NCI-H1092 (cell line): ENCODE data around the gene FAM53B.

Experiments
- DNase-seq: peaks from one replicate; lab custom pipeline; 2025; lab: John Stamatoyannopoulos, UW

The FAM53B gene

GRCh38 chr10:124696446-124697392, 47.5 kb downstream of the FAM53B start:
- no peak for DNase-seq

- no peak for DNase-seq
Observed at GRCh38 chr10:124695259-124695658, 48.9 kb downstream of the FAM53B start.

- DNase-seq: no peak
Observed at GRCh38 chr10:124694481-124695220, 49.5 kb downstream of the FAM53B start.

GRCh38 chr10:124693801-124694416, 50.3 kb downstream of the FAM53B start:
- peak; percentile 48 for DNase-seq

- DNase-seq: peak; percentile 82
Observed at GRCh38 chr10:124693396-124693795, 50.8 kb downstream of the FAM53B start.

GRCh38 chr10:124692100-124692446, 52.1 kb downstream of the FAM53B start:
- no peak for DNase-seq

- DNase-seq: no peak
Observed at GRCh38 chr10:124691421-124692099, 52.6 kb downstream of the FAM53B start.

- no peak for DNase-seq
Observed at GRCh38 chr10:124691002-124691401, 53.2 kb downstream of the FAM53B start.

GRCh38 chr10:124689911-124690498, 54.2 kb downstream of the FAM53B start:
- DNase-seq: no peak

- no peak for DNase-seq
Observed at GRCh38 chr10:124688889-124689670, 55.1 kb downstream of the FAM53B start.

GRCh38 chr10:124688386-124688785, 55.8 kb downstream of the FAM53B start:
- DNase-seq: no peak

- no peak for DNase-seq
Observed at GRCh38 chr10:124686707-124687376, 57.3 kb downstream of the FAM53B start.

- no peak for DNase-seq
Observed at GRCh38 chr10:124685261-124685660, 58.9 kb downstream of the FAM53B start.

GRCh38 chr10:124683814-124684213, 60.4 kb downstream of the FAM53B start:
- DNase-seq: no peak

GRCh38 chr10:124681626-124682552, 62.3 kb downstream of the FAM53B start:
- no peak for DNase-seq

- no peak for DNase-seq
Observed at GRCh38 chr10:124681091-124681490, 63.1 kb downstream of the FAM53B start.

GRCh38 chr10:124680675-124681074, 63.5 kb downstream of the FAM53B start:
- no peak for DNase-seq

GRCh38 chr10:124679401-124679800, 64.8 kb downstream of the FAM53B start:
- no peak for DNase-seq

- no peak for DNase-seq
Observed at GRCh38 chr10:124678557-124679240, 65.5 kb downstream of the FAM53B start.
